Stimulated activated CD8-positive, alpha-beta memory T cell treated with anti-CD3 and anti-CD28 coated beads, Interleukin-12 subunit alpha, Interleukin-12 subunit beta, amount 100 ng/mL, for 1 hour (primary cell): ENCODE data around the gene CC2D2B.
"Not testable (repeated sequence)": the region's sequence is repeated elsewhere in the genome, so short reads cannot be mapped to it uniquely, and the experiment has no call there.

Experiments
- DNase-seq: peaks from one replicate; pipeline ENCODE4 v3.0.0-alpha.2; 2020; ENCODE audit warnings: low read depth

Gene CC2D2B

DNA sequence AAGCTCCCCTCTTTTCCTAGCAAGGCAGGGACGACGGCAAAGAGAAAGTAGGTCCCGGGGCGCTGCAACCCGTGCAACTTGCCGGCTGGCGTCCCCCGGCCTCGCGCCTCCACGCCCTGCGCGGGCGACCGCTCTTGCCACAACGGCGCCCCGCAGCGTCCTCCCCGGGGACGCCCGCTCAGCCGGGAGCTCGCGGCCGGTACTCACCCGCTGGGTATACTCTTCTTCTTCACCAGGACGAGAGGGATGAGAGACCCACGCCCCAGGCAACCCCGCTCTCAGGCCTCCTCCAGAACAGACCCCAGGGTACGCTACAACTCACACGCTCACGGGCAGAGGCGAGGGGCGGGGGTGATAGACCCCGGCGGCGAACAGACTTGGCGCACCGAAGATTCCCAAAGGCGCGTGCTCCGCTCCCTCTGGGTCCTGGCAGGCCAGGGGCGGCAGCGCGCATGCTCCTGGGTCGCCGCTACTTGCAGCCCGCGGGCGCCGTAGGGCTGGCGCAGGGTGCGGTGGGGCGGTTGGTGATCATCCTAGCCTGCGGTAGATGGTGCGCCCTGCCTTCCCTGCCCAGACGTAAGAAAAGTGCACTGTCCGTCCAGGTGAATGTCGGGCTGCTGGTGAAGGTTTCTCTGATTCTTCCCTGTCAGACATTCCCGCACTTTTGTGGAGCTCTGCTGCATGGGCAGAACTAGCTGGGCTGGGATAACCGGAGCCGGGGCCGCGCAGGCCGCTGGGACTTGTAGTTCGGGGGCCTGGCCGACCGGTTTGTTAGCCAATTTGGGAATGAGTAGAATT, at the start of gene CC2D2B:
Gene CC2D2B (plus strand): TSS at position 520 of the 798 bp plus-strand sequence. CDS start 3,349 bp downstream, outside the sequence.
- peak; percentile 45 for DNase-seq

DNA sequence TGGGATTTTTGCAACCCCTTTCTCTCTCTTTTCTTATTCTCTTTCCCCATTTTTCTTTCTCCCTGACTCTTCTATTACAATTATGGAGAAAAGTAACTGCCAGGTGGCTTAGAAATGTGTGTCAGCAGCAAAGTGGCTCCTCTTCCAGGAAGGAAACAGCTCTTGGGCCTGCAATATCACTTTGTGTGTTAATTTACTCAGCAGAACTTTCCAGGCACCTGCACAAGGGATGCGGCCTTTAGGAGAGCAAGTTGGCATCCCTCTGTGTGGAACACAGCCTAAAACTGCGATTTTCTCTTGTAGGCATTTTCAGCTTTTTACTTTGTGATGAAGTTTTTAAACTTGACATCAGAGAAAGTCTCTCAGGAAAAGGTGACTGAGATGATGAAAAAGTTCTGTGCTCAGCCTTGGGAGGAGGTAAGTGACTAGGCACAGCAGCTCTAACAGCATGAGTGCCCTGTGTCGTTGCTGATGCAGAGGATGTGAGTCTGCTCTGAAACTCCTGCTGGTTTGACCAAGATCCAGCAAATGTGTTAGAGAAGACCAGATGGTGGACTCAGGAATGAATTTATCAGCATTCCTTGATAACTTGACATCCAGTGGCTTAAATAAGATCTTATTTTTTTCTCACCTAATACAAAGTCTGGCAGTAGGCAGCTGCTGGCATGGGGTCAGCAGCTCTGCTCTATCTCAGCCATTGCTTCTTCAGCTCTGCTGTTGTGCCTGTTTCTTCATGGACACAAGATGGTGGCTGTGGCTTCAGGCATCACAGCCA, 47.4 kb upstream of the CC2D2B start:
- no peak for DNase-seq

DNA sequence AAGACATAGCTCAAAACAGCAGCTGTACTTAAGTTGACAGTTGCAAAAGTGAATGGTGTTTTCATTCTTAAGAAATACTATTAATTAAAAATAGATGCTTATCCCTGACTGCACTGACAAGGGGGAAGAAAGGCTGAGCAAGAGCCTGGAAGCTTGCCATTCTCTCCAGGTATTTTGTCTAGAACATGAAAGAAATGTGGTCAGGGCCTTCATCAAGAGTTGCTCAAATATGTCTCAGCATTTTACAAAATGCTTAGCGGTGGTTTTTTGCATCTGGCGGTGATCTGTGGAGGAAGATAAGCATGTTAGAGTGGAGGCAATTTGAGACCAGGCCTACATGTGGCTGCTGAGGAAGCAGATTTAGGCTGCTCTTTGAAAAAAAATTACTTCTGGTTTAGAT, 46.4 kb upstream of the CC2D2B start:
- DNase-seq, result no peak

- DNase-seq, result no peak
Observed at GRCh38 chr10:95864906-95865813, 42.6 kb upstream of the CC2D2B start.

DNA sequence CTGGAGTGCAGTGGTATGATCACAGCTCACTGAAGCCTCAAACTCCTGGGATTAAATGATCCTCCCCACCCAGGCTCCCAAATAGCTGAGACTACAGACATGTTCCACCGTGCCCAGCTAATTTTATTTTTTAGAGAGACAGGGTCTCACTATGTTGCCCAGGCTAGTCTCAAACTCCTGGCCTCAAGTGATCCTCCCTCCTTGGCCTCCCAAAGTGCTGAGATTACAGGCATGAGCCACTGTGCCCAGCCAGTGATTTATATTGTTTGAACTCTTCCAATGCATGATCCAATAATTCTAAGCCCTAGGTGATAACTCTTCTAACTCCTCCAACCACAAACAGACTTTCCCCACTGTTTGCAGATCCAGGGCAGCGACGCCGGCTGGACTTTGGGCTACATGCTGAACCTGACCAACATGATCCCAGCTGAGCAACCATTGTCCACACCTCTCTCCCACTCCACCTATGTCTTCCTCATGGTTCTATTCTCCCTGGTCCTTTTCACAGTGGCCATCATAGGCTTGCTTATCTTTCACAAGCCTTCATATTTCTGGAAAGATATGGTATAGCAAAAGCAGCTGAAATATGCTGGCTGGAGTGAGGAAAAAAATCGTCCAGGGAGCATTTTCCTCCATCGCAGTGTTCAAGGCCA, 41.8 kb upstream of the CC2D2B start:
- DNase-seq, result no peak

- DNase-seq, result no peak
Observed at GRCh38 chr10:95866467-95866842, 41.3 kb upstream of the CC2D2B start.

- no peak for DNase-seq
Observed at GRCh38 chr10:95867866-95868265, 39.9 kb upstream of the CC2D2B start.

- no peak for DNase-seq
Observed at GRCh38 chr10:95872158-95872711, 35.5 kb upstream of the CC2D2B start.

- DNase-seq, result no peak
Observed at GRCh38 chr10:95873139-95873538, 34.6 kb upstream of the CC2D2B start.

GRCh38 chr10:95873651-95874050, 34.1 kb upstream of the CC2D2B start:
- DNase-seq, result no peak

GRCh38 chr10:95874783-95875182, 33.0 kb upstream of the CC2D2B start:
- DNase-seq, result not testable (repeated sequence)

- DNase-seq, result no peak
Observed at GRCh38 chr10:95876756-95877155, 31.0 kb upstream of the CC2D2B start.

DNA sequence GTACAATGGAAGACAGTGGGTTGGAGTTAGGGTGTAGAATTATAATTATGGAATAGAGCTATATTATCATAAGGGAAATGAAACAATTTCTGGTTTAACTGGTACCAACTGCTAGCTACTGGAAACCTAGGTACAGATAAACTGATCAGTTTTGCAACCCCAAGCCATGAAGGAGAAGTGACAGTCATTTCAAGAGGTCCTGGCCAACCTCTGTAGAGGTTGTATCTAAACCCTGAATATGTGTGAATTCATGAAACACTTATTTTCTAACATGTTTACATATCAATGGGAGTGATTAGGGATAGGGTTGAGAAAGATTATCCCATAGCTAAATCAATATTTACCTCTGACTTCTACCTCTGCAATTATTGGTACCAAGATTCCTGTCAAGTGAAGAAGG, 29.9 kb upstream of the CC2D2B start:
- no peak for DNase-seq

GRCh38 chr10:95880704-95881103, 27.1 kb upstream of the CC2D2B start:
- DNase-seq, result no peak

DNA sequence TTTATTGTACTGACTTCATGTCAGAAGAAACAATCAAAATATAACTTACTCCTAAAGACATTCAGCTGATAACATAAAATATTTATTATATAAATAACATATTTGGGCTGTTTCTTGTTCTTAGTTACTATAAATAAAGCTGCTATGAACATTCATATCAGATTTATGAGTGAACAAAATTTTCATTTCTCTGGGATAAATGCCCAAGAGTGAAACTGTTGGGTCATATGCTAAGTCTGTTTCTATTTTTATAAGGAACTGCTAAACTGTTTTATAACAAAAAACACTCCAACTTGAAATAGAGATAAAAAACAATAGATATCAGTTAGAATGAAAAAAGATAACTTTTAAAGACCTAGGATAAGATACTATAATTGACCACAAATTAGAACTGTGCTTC, 26.5 kb upstream of the CC2D2B start:
- no peak for DNase-seq

DNA sequence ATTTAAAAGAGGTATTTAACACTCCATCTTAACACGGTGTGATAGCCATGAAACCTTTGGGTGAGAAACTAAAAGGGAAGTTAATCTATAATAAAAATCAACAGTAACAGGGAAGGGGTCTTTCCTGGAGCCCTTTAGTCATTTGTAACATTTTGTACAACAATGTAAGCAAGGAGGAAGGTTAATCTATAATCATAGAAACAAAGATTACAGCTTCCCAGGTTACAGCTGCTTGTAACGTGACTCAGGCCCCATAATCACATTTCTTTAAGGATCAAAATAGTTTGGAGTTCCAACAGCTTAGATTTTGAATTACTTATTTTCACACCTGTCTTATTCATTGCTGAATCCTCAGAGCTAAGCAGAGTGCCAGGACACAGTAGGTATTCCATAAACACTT, 17.9 kb upstream of the CC2D2B start:
- DNase-seq, result no peak

DNA sequence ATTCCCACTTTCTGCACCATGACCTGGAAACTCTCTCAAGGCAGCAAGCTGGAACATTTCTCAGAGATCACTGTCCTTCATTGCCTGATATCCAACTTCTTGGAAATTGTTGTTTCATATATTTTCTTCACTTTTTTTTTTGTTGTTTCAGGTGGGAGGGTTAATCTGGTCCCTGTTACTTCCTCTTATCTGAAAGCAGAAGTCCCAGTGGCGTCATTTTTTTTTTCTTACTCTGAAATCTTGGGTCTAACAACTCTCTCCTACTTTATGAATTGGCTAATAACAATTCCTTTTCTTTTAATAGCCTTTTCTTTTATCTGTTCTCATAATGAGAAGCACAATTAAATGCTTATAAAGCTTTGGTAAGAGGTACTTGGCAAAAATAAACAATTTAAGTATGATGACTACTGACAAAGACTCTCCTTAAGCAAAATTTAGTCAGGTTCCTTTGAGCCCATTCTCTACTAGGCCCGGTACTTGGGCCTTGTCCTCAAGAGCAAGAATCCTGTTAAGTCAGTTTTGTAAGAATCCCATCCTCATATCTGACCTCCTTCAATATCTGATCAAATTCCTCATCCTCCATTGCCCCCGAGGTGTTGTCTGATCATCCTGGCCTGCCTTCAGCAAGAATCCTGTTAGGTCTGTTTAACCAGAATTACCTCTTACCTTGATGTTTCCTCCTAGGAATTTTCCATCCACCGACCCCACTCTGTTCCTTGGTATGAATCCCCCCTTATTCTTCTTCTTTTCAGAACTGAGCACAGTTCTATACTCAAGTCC, 11.5 kb upstream of the CC2D2B start:
- no peak for DNase-seq

GRCh38 chr10:95905897-95906580, 1.7 kb upstream of the CC2D2B start:
- not testable (repeated sequence) for DNase-seq

DNA sequence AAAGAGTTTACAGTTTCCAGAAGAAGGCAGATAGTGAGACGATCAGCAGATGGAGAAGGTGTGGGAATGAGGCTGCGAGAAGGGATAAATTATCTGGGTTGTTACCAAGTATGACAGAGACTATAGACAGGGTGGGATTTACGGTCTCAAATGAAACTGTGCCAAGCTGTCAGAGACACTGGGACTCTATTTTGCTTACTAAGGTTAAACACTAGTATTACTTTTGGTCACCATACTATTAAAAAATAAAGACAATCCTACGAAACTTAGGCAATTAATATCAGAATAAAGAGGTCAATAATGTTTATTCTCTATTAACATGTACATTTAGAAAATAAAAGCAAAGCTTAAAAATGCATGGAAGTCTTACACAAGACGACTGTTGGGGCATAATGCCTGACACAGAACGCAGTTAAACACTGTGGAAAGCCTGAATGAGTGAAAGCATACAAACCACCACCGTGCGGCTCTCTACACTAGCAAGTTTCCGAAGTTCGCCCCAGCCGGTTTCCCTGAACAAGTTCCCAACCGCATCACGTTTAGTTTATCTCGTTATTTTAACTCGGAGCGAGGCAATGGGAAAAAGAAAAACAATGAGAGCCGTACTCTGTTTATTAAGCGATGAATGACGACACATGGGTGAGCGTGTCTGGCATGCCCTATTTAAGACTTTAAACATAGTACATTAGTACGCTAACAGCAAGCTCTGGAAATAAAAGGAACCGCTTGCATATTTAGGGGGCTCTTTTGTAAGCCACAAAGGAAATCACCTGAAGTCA, 909 bp upstream of the CC2D2B start:
- no peak for DNase-seq
